DOHH2 (cell line): Measurements from ENCODE around the gene IFIH1.

Experiments used
- H3F3A ChIP-seq: fragments of 200-600 bp; sonication (generic), shearing (Covaris generic); 2 replicates; pipeline ENCODE4 v1.6.0; 2016; ENCODE audit warnings: antibody characterized with exemption, mild to moderate bottlenecking; ENCODE audit not compliant: control insufficient read depth, insufficient read depth
- H3K27ac ChIP-seq: fragments of 200-600 bp; sonication (generic); 2 replicates; pipeline ENCODE4 v1.5.1; 2014; ENCODE audit warnings: low read depth, mild to moderate bottlenecking, low read length, moderate library complexity
- H3K27me3 ChIP-seq: fragments of 200-600 bp; sonication (generic); 2 replicates; pipeline ENCODE4 v1.6.1; 2014; ENCODE audit warnings: mild to moderate bottlenecking, low read length, mixed read lengths; ENCODE audit not compliant: control insufficient read depth
- H3K36me3 ChIP-seq: fragments of 200-600 bp; sonication (generic); 2 replicates; pipeline ENCODE4 v1.6.1; 2014; ENCODE audit warnings: mild to moderate bottlenecking, low read length, moderate library complexity, mixed read lengths; ENCODE audit not compliant: control insufficient read depth
- H3K4me1 ChIP-seq: fragments of 200-600 bp; sonication (generic); 2 replicates; pipeline ENCODE4 v1.6.1; 2014; ENCODE audit warnings: mild to moderate bottlenecking, low read length, mixed read lengths; ENCODE audit not compliant: control insufficient read depth
- H3K4me2 ChIP-seq: fragments of 200-600 bp; sonication (generic); 2 replicates; pipeline ENCODE4 v1.6.0; 2014; ENCODE audit warnings: mild to moderate bottlenecking, low read length, moderate library complexity
- H3K4me3 ChIP-seq: fragments of 200-600 bp; sonication (generic); 2 replicates; pipeline ENCODE4 v1.5.1; 2014; ENCODE audit warnings: mild to moderate bottlenecking, low read length, mixed read lengths
- H3K79me2 ChIP-seq: fragments of 200-600 bp; sonication (generic); 2 replicates; pipeline ENCODE4 v1.6.1; 2014; ENCODE audit warnings: mild to moderate bottlenecking, low read length, mixed read lengths; ENCODE audit not compliant: control insufficient read depth
- H3K9me2 ChIP-seq: fragments of 200-600 bp; sonication (generic); replicated peaks from 2 replicates; pipeline ENCODE4 v1.6.1; 2014; ENCODE audit warnings: mild to moderate bottlenecking, low read length, mixed read lengths; ENCODE audit not compliant: control insufficient read depth
- H3K9me3 ChIP-seq: fragments of 200-600 bp; sonication (generic); 2 replicates; pipeline ENCODE4 v1.6.1; 2014; ENCODE audit warnings: antibody characterized with exemption, low read length, mixed read lengths; ENCODE audit not compliant: control insufficient read depth, insufficient read depth
- H4K20me1 ChIP-seq: fragments of 200-600 bp; sonication (generic); 2 replicates; pipeline ENCODE4 v1.6.0; 2014; ENCODE audit warnings: low read depth, mild to moderate bottlenecking, antibody characterized with exemption, low read length, moderate library complexity; ENCODE audit not compliant: control insufficient read depth, insufficient read depth
- EZH2phosphoT487 ChIP-seq: fragments of 200-600 bp; sonication (generic); IDR thresholded peaks from 2 replicates; pipeline ENCODE4 v1.6.1; 2017; ENCODE audit warnings: borderline replicate concordance, mild to moderate bottlenecking, antibody characterized with exemption, low read length, moderate library complexity, mixed read lengths
- TF ChIP-seq, protein P1 (sequence below): fragments of 200-600 bp; sonication (generic); IDR thresholded peaks from one replicate; pipeline ENCODE4 v1.5.1; 2014; ENCODE audit warnings: antibody characterized with exemption, mild to moderate bottlenecking, low read depth, low read length; ENCODE audit not compliant: poor library complexity, severe bottlenecking

IFIH1 gene

DNA sequence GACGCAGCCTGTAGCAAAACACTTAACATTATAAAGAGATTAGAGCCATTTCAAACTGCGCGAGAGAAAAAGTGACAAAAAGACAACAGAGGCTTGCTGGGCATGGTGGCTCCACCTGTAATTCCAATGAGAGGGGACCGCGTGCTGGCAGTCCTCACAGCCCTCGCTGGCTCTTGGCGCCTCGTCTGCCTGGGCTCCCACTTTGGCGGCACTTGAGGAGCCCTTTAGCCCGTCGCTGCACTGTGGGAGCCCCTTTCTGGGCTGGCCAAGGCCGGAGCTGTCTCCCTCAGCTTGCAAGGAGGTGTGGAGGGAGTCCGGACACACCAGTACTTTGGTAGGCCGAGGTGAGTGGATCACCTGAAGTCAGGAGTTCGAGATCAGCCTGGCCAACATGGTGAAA lies 9.3 kb upstream of the IFIH1 start:
- no peaks in the 10 kb centered on the region for H4K20me1 ChIP-seq
- H3K4me2 ChIP-seq = no peak overlapping the region
- TF ChIP-seq, protein P1, sequence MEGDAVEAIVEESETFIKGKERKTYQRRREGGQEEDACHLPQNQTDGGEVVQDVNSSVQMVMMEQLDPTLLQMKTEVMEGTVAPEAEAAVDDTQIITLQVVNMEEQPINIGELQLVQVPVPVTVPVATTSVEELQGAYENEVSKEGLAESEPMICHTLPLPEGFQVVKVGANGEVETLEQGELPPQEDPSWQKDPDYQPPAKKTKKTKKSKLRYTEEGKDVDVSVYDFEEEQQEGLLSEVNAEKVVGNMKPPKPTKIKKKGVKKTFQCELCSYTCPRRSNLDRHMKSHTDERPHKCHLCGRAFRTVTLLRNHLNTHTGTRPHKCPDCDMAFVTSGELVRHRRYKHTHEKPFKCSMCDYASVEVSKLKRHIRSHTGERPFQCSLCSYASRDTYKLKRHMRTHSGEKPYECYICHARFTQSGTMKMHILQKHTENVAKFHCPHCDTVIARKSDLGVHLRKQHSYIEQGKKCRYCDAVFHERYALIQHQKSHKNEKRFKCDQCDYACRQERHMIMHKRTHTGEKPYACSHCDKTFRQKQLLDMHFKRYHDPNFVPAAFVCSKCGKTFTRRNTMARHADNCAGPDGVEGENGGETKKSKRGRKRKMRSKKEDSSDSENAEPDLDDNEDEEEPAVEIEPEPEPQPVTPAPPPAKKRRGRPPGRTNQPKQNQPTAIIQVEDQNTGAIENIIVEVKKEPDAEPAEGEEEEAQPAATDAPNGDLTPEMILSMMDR = no peak
- TF ChIP-seq EZH2phosphoT487 = no peak
- H3K36me3 ChIP-seq = no peaks in the 10 kb centered on the region
- H3K9me2 ChIP-seq = no peaks in the 10 kb centered on the region
- H3K9me3 ChIP-seq = peaks cover 6% of the 10 kb centered on the region
- H3K27ac ChIP-seq = no peak overlapping the region
- H3K4me3 ChIP-seq = no peak overlapping the region
- no peaks in the 10 kb centered on the region for H3K79me2 ChIP-seq
- H3K4me1 ChIP-seq = no peaks in the 10 kb centered on the region
- no peaks in the 10 kb centered on the region for H3F3A ChIP-seq
- H3K27me3 ChIP-seq = no peaks in the 10 kb centered on the region

DNA sequence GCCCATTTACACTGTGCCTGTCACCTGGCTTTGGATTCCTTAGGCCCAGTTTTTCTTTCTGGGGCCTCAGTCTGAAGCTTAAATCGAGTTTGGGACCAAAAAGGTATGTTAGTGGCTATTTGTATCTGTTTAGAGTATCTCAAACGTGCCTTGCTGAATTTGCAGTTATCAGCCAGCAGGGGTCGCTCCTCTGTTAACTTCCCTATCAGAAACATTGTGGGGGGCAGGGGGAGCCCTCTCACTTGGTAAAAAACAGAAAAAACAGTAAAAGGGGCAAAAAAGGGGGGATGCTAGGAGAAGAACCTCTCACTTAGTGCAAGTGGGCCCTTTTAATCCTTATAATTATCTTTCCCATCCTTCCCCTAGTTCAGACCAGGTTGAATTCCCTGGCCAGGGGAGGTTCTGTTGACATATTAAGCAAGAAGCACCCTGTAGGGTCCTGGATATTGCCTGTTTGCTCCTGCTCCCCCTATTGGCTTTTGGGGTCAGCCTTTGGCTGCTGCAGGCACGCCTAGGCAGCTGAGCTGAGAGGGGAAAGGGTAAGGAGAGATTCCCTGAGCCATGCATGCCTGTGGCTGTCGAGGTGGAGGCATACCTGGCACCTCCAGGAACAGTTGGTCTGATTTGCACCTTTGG lies 8.8 kb upstream of the IFIH1 start:
- no peaks in the 10 kb centered on the region for H4K20me1 ChIP-seq
- no peak for TF ChIP-seq EZH2phosphoT487
- TF ChIP-seq, protein P1 = peak; percentile 62
- no peaks in the 10 kb centered on the region for H3K27me3 ChIP-seq
- no peak overlapping the region for H3K4me2 ChIP-seq
- H3K4me3 ChIP-seq = no peak overlapping the region
- H3K36me3 ChIP-seq = no peaks in the 10 kb centered on the region
- H3K9me3 ChIP-seq = peaks cover 6% of the 10 kb centered on the region
- H3K9me2 ChIP-seq = no peaks in the 10 kb centered on the region
- no peaks in the 10 kb centered on the region for H3K4me1 ChIP-seq
- no peaks in the 10 kb centered on the region for H3K79me2 ChIP-seq
- H3F3A ChIP-seq = no peaks in the 10 kb centered on the region
- H3K27ac ChIP-seq = no peak overlapping the region

- Histone ChIP-seq H3K4me2 (no peak overlapping the region), H3K4me3 (no peak overlapping the region), H3K4me1 (no peaks in the 10 kb centered on the region), H3K36me3 (no peaks in the 10 kb centered on the region), H3K79me2 (no peaks in the 10 kb centered on the region), H3K9me2 (no peaks in the 10 kb centered on the region), H3K27ac (no peak overlapping the region), H3F3A (no peaks in the 10 kb centered on the region), H3K9me3 (peaks cover 6% of the 10 kb centered on the region), H3K27me3 (no peaks in the 10 kb centered on the region), H4K20me1 (no peaks in the 10 kb centered on the region)
- no peak for TF ChIP-seq EZH2phosphoT487
- TF ChIP-seq, protein P1 = no peak
Observed at GRCh38 chr2:162324953-162325352, 6.5 kb upstream of the IFIH1 start.
